ENCODE data around the gene LRRC8D.

GRCh38 chr1:89827902-89828301 is 7.1 kb downstream of the LRRC8D start:
- TF ChIP-seq BHLHE40 (IDR thresholded peaks at IDR 0.05; ENCODE audit: borderline replicate concordance) (no peak), PKNOX1 (IDR thresholded peaks at IDR 0.05) (no peak), SP1 (IDR thresholded peaks at IDR 0.05) (no peak), FOXM1 (IDR thresholded peaks at IDR 0.05; ENCODE audit: borderline replicate concordance) (no peak), ELF4 (IDR thresholded peaks at IDR 0.05) (no peak), FOXK2 (IDR thresholded peaks at IDR 0.05) (no peak), ZNF384 (IDR thresholded peaks at IDR 0.05) (no peak), HDGF (IDR thresholded peaks at IDR 0.05; ENCODE audit: borderline replicate concordance) (no peak), NFRKB (IDR thresholded peaks at IDR 0.05) (no peak), FOXA1 (IDR thresholded peaks at IDR 0.05) (no peak), TARDBP (IDR thresholded peaks at IDR 0.05) (no peak), SUZ12 (IDR thresholded peaks at IDR 0.05) (no peak), LEF1 (IDR thresholded peaks at IDR 0.05; ENCODE audit: borderline replicate concordance) (no peak), ARNT (IDR thresholded peaks at IDR 0.05) (no peak)

Data from HEK293T (cell line).